K562 treated with DMSO at 1 percent for 48 hours (cell line): Measurements from ENCODE around the gene FOXM1. TPM values are rescaled to one million over a fixed set of nuclear protein-coding genes. Genes with fewer than 3 reads are reported as not detected.

ENCODE experiments used
- total RNA-seq: library from RNA; unstranded; fragments of 300-600 nt; gene quantifications from 2 replicates; pipeline ENCODE4 v1.2.3, GENCODE V29; 2022; ENCODE audit warnings: low replicate concordance; ENCODE audit errors: extremely low read depth

The FOXM1 gene
- not detected in 2 replicates for total RNA-seq

GRCh38 chr12:2877047-2877952, at the start of gene FOXM1, which contains the start of gene RHNO1:
Gene FOXM1, minus strand, starts transcription at chr12:2877174. Its CDS starts 2,696 bp downstream, at chr12:2874478.
Gene RHNO1, plus strand, starts transcription at chr12:2877223. Its CDS starts 8,144 bp downstream, at chr12:2885367.

GRCh38 chr12:2890388-2891239, 13.6 kb upstream of the FOXM1 start, which contains the start of gene TULP3:
Gene TULP3, plus strand, starts transcription at chr12:2890891. Its CDS starts 57 bp downstream, at chr12:2890948.

GRCh38 chr12:2857021-2857431, 19.9 kb downstream of the FOXM1 start, which contains the start of gene TEX52:
Gene TEX52, minus strand, starts transcription at chr12:2857039. Its CDS starts 13 bp downstream, at chr12:2857026.

GRCh38 chr12:2834581-2835491, 42.1 kb downstream of the FOXM1 start, which contains the start of gene NRIP2:
Gene NRIP2, minus strand, starts transcription at chr12:2835035. Its CDS starts 52 bp downstream, at chr12:2834983.

GRCh38 chr12:2812290-2813213, 64.4 kb downstream of the FOXM1 start, which contains the start of gene ITFG2:
Gene ITFG2, plus strand, starts transcription at chr12:2812668. Its CDS starts 93 bp downstream, at chr12:2812761.

Other genes starting within 250 kb of the FOXM1 start
- not detected in 2 replicates for gene FKBP4, start 82.2 kb downstream of the FOXM1 start, total RNA-seq
- gene ITFG2, start 64.5 kb downstream of the FOXM1 start, total RNA-seq = not detected in 2 replicates
- not detected in 2 replicates for gene NRIP2, start 42.1 kb downstream of the FOXM1 start, total RNA-seq
- not detected in 2 replicates for gene TEX52, start 20.1 kb downstream of the FOXM1 start, total RNA-seq
- gene RHNO1, start within 50 bp of the FOXM1 start, total RNA-seq = not detected in 2 replicates
- not detected in 2 replicates for gene TULP3, start 13.7 kb upstream of the FOXM1 start, total RNA-seq
- not detected in 2 replicates for gene TEAD4, start 82.2 kb upstream of the FOXM1 start, total RNA-seq
- gene TSPAN9, start 200.2 kb upstream of the FOXM1 start, total RNA-seq = not detected in 2 replicates